Daoy (cell line): Measurements from ENCODE around the gene SLC39A8. TPM values are rescaled to one million over a fixed set of nuclear protein-coding genes. Genes with fewer than 3 reads are reported as not detected.

Experiments used
- DNase-seq: peaks from one replicate; pipeline ENCODE4 v3.0.0-alpha.2; 2015; ENCODE audit warnings: low read depth
- total RNA-seq: library from RNA; depleted of rRNA; stranded (reverse); fragments of >200 nt; shearing (Covaris generic); gene quantifications from 2 replicates; pipeline ENCODE4 v1.2.3, GENCODE V29; 2014; rRNA removed

The SLC39A8 gene
- total RNA-seq, 1 experiment from 2014 or later = 18.7 TPM

DNA sequence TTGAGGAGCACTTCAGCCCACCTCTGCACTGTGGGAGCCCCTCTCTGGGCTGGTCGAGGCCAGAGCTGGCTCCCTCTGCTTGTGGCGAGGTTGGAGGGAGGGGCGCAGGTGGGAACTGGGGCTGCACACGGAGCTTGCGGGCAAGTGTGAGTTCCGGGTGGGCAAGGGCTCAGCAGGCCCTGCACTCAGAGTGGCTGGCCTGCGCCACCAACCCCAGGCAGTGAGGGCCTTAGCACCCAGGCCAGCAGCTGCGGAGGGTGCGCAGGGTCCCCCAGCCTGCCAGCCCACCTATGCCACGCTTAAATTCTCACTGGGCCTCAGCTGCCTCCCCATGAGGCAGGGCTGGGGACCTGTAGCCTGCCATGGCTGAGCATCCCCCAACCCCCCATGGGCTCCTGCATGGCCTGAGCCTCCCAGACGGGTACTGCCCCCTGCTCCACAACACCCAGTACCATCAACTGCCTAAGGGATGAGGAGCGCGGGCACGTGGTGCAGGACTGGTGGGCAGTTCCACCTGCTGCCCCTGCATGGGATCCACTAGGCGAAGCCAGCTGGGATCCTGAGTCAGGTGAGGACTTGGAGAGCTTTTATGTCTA is 110.9 kb downstream of the SLC39A8 start:
- DNase-seq = no peak

- DNase-seq = no peak
Measured at GRCh38 chr4:102230194-102230593, 115.1 kb downstream of the SLC39A8 start.

DNA sequence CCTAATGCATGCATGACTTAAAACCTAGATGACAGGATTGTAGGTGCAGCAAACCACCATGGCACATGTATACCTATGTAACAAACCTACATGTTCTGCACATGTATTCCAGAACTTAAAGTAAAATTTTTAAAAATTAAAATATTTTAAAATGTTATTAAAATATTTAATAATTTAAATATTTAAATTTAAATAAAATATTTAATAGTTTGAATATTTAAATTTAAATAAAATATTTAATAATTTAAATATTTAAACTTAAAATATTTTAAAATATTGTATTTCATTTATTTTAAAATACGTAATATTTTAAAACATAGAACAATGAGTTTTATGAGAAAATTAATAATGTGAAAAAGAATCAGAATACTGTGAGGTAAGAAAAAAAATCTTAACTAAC is 117.9 kb downstream of the SLC39A8 start:
- DNase-seq = no peak

DNA sequence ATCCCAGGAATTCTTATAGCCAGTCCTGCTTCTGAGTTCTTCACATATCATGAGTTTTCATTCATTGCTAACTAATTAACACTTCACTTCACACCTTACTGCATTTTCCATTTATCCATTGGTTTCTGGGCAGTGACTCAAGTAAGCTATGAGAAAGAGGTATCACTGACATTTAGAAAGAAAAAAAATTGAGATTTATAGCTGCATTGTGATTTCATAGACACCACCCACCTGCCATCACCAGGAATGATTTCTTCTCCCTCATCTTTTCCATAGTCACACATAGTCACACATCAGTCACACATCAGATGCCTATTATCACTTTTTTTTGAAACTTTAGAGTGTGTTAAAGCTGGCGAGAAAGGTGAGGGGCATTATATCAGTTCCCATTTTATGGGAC is 121.8 kb downstream of the SLC39A8 start:
- no peak for DNase-seq

GRCh38 chr4:102222838-102223409 is 122.4 kb downstream of the SLC39A8 start:
- DNase-seq = no peak

GRCh38 chr4:102219129-102219528 is 126.2 kb downstream of the SLC39A8 start:
- no peak for DNase-seq

DNA sequence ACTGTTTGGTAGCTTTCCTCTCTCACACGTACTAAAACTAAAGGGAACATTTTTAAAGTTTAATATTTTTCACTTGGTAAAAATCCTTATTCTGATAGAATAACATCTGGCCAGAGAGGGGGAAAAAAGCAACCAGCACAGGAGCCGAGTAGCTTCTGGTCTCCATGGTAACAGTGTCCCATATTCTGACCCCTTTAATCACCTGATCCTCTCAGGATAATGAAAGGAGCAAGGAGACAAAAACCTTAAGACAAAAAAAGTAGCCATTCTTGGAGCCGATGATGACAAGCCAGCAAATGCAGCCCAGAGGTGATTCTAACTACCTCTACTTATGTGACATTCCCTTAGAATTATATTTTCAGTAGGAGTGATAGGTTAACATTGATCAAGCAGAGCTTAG is 126.6 kb downstream of the SLC39A8 start:
- no peak for DNase-seq

GRCh38 chr4:102217775-102218355 is 127.4 kb downstream of the SLC39A8 start:
- DNase-seq = no peak

DNA sequence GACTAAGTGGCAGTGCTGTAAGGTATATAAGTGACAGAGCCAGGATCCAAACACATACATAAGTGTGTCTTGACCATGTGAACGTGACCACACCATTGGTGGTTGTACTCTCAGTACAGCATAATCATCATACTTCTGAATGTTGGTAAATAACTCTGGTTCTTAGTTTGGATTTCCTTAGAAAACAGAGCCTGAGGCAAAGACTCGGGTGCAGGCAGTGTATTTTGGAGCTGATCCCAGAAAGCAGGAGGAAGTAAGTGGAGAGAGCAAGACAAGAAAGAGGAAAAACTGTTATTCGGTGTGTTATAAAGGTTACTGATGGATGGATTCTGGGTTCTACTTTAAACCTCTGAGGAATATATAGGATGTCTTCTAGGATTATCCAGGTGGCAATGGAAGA is 127.9 kb downstream of the SLC39A8 start:
- DNase-seq = no peak

DNA sequence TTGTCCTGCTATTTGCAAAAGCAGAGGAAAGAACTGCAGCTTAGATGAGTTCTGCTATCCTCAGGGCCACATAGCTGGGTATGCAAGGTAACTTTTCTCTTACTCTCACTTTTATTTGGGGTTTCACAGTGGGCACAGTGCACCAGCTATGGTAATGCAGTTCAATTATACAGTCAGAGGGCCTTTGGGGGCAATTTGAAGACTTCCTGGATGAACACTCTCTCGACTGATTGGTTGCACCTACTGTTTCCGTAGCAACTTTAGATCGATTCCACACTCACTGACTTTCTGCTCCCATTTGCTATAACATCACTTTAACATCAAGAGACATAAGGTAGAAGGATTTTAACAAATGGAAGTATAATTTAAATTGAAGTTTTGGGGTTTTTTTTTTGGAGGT is 128.6 kb downstream of the SLC39A8 start:
- DNase-seq = no peak

DNA sequence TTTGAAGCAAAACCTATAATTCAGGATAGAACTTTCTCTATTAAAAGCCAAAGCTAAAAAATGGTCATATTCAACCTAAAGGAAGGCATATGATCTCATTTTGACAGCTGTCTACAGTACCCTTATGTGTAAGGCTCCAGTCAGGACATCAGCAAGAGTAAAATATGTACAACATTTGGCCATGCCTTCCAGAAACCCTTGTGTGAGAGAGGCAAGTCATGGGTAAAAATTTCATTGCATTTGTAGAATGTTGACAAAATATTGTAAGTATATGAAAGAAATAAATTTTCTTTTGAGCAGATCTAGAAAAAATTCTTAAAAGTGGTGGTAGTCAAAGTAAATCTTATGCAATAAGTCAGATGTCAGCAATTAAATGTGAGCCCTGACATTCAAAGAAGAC is 132.3 kb downstream of the SLC39A8 start:
- DNase-seq = no peak

Other genes with a start within 250 kb of the SLC39A8 start
- 18.8 and 21.5 TPM in 2 replicates for gene NFKB1, start 155.9 kb upstream of the SLC39A8 start, total RNA-seq